Vagina (tissue), 2 donors: ENCODE data around the gene PDE6C.

ENCODE experiments used
- CTCF ChIP-seq, 3 experiments: fragments of 450-650 bp in 2 of 3; fragments of 200-600 bp in 1 of 3; sonication (generic) in 1 of 3; IDR thresholded peaks; one replicate each; pipeline ENCODE4 v1.5.1; 2017 to 2019; ENCODE audit warnings: antibody characterized with exemption in 3 of 3, mild to moderate bottlenecking in 2 of 3, moderate library complexity in 2 of 3
- POLR2A ChIP-seq, 2 donors: fragments of 450-650 bp; IDR thresholded peaks; one replicate each; pipeline ENCODE4 v1.6.1; 2017; ENCODE audit warnings: antibody characterized with exemption in 2 of 2, mild to moderate bottlenecking in 2 of 2, moderate library complexity in 2 of 2
- POLR2AphosphoS5 ChIP-seq, 2 donors: sonication (generic); formaldehyde crosslinking; IDR thresholded peaks; one replicate each; pipeline ENCODE4 v1.9.0; 2017; ENCODE audit warnings: antibody characterized with exemption in 2 of 2, mild to moderate bottlenecking in 2 of 2, low read depth in 1 of 2; ENCODE audit not compliant: insufficient read depth in 1 of 2

GRCh38 chr10:93628858-93629257 lies 16.5 kb downstream of the PDE6C start:
- TF ChIP-seq POLR2AphosphoS5 (IDR thresholded peaks at IDR 0.05; ENCODE audit: insufficient read depth in 1 of 2, low read depth in 1 of 2) (no peak), CTCF (IDR thresholded peaks at IDR 0.05) (no peak), POLR2A (IDR thresholded peaks at IDR 0.05) (no peak)
